ENCODE data around the gene CEP85L.

CEP85L gene

GRCh38 chr6:118507636-118508035 is 143.8 kb downstream of the CEP85L start:
- Histone ChIP-seq H3F3A (ENCODE audit: insufficient read depth) (no peaks in the 10 kb centered on the region), H3K27ac (ENCODE audit: low read depth, low read length) (no peak overlapping the region), H3K9me2 (replicated peaks; ENCODE audit: insufficient read depth, low read length) (no peaks in the 10 kb centered on the region), H4K20me1 (ENCODE audit: low read depth, low read length) (no peaks in the 10 kb centered on the region), H3K4me2 (ENCODE audit: low read depth, low read length, poor library complexity, severe bottlenecking) (no peak overlapping the region), H3K79me2 (ENCODE audit: insufficient read depth, low read length) (no peaks in the 10 kb centered on the region), H3K4me3 (ENCODE audit: insufficient read depth, low read length, poor library complexity, severe bottlenecking) (no peak overlapping the region), H3K9me3 (ENCODE audit: insufficient read depth, low read length) (no peaks in the 10 kb centered on the region), H2AFZ (ENCODE audit: low read depth, low read length, severe bottlenecking) (no peak overlapping the region), H3K9ac (ENCODE audit: low read length) (no peak overlapping the region), H3K36me3 (ENCODE audit: low read length) (no peaks in the 10 kb centered on the region), H3K27me3 (ENCODE audit: low read length) (no peaks in the 10 kb centered on the region)
- TF ChIP-seq EZH2phosphoT487 (conservative IDR thresholded peaks at IDR 0.05; ENCODE audit: low read length) (no peak), CTCF (IDR thresholded peaks at IDR 0.05; ENCODE audit: insufficient read depth, low read length, poor library complexity, severe bottlenecking) (no peak)

- no peak for TF ChIP-seq EZH2phosphoT487 (conservative IDR thresholded peaks at IDR 0.05; ENCODE audit: low read length)
- no peak for TF ChIP-seq CTCF (IDR thresholded peaks at IDR 0.05; ENCODE audit: insufficient read depth, low read length, poor library complexity, severe bottlenecking)
- no peak overlapping the region for H3K27ac ChIP-seq (ENCODE audit: low read depth, low read length)
- no peaks in the 10 kb centered on the region for H3K79me2 ChIP-seq (ENCODE audit: insufficient read depth, low read length)
- no peak overlapping the region for H2AFZ ChIP-seq (ENCODE audit: low read depth, low read length, severe bottlenecking)
- no peaks in the 10 kb centered on the region for H3K9me3 ChIP-seq (ENCODE audit: insufficient read depth, low read length)
- no peaks in the 10 kb centered on the region for H4K20me1 ChIP-seq (ENCODE audit: low read depth, low read length)
- no peaks in the 10 kb centered on the region for H3F3A ChIP-seq (ENCODE audit: insufficient read depth)
- H3K36me3 ChIP-seq (ENCODE audit: low read length) = no peaks in the 10 kb centered on the region
- H3K4me2 ChIP-seq (ENCODE audit: low read depth, low read length, poor library complexity, severe bottlenecking) = no peak overlapping the region
- no peak overlapping the region for H3K4me3 ChIP-seq (ENCODE audit: insufficient read depth, low read length, poor library complexity, severe bottlenecking)
- H3K9me2 ChIP-seq (replicated peaks; ENCODE audit: insufficient read depth, low read length) = no peaks in the 10 kb centered on the region
- H3K27me3 ChIP-seq (ENCODE audit: low read length) = no peaks in the 10 kb centered on the region
- no peak overlapping the region for H3K9ac ChIP-seq (ENCODE audit: low read length)
These were observed 145.2 kb downstream of the CEP85L start for GRCh38 chr6:118506071-118506638.

GRCh38 chr6:118505656-118506055 is 145.7 kb downstream of the CEP85L start:
- Histone ChIP-seq H3K36me3 (ENCODE audit: low read length) (no peaks in the 10 kb centered on the region), H3K4me2 (ENCODE audit: low read depth, low read length, poor library complexity, severe bottlenecking) (no peak overlapping the region), H3K27ac (ENCODE audit: low read depth, low read length) (no peak overlapping the region), H4K20me1 (ENCODE audit: low read depth, low read length) (no peaks in the 10 kb centered on the region), H3K9me3 (ENCODE audit: insufficient read depth, low read length) (no peaks in the 10 kb centered on the region), H2AFZ (ENCODE audit: low read depth, low read length, severe bottlenecking) (no peak overlapping the region), H3K4me3 (ENCODE audit: insufficient read depth, low read length, poor library complexity, severe bottlenecking) (no peak overlapping the region), H3K79me2 (ENCODE audit: insufficient read depth, low read length) (no peaks in the 10 kb centered on the region), H3K9ac (ENCODE audit: low read length) (no peak overlapping the region), H3K9me2 (replicated peaks; ENCODE audit: insufficient read depth, low read length) (no peaks in the 10 kb centered on the region), H3F3A (ENCODE audit: insufficient read depth) (no peaks in the 10 kb centered on the region), H3K27me3 (ENCODE audit: low read length) (no peaks in the 10 kb centered on the region)
- no peak for TF ChIP-seq EZH2phosphoT487 (conservative IDR thresholded peaks at IDR 0.05; ENCODE audit: low read length)
- TF ChIP-seq CTCF (IDR thresholded peaks at IDR 0.05; ENCODE audit: insufficient read depth, low read length, poor library complexity, severe bottlenecking) = no peak
